GM12892 (cell line): Measurements from ENCODE around the gene ODAD3.

ENCODE experiments used
- POLR2A ChIP-seq: IDR thresholded peaks from 2 replicates; pipeline ENCODE4 v1.6.1; 2011; ENCODE audit warnings: low read depth, low read length, control low read depth
- POLR2AphosphoS5 ChIP-seq: IDR thresholded peaks from 2 replicates; pipeline ENCODE4 v1.6.1; 2011; ENCODE audit warnings: low read depth, low read length, control low read depth
- TAF1 ChIP-seq: IDR thresholded peaks from 2 replicates; pipeline ENCODE4 v1.6.1; 2011; ENCODE audit warnings: low read depth, mild to moderate bottlenecking, control low read depth, low read length, borderline replicate concordance

GRCh38 chr19:11397089-11397610 is 37.8 kb downstream of the ODAD3 start:
- no peak for TF ChIP-seq POLR2A
- no peak for TF ChIP-seq POLR2AphosphoS5
- no peak for TF ChIP-seq TAF1
